Mammary epithelial cell (primary cell): ENCODE results near the gene TBXA2R.

ENCODE experiments used
- CTCF ChIP-seq, 2 donors: IDR thresholded peaks in 1 of 2; conservative IDR thresholded peaks in 1 of 2; 2 replicates each; pipeline ENCODE4 v1.5.1; 2011 to 2012; ENCODE audit warnings: inconsistent platforms in 2 of 2, low read length in 2 of 2, mild to moderate bottlenecking in 2 of 2, control low read depth in 1 of 2, low read depth in 1 of 2; ENCODE audit not compliant: insufficient read depth in 1 of 2; ENCODE audit errors: extremely low read depth in 1 of 2
- EZH2 ChIP-seq: IDR thresholded peaks from 2 replicates; pipeline ENCODE4 v1.6.1; 2012; ENCODE audit warnings: low read length, inconsistent platforms, borderline replicate concordance

- no peak for TF ChIP-seq CTCF (conservative IDR thresholded peaks at IDR 0.05 in 1 of 2, IDR thresholded peaks at IDR 0.05 in 1 of 2; ENCODE audit: extremely low read depth in 1 of 2, insufficient read depth in 1 of 2, low read depth in 1 of 2, low read length in 2 of 2)
- no peak for TF ChIP-seq EZH2
Measured at GRCh38 chr19:3611841-3612240, 5.2 kb upstream of the TBXA2R start.
